ENCODE measurements around the gene MX2.

MX2 gene

GRCh38 chr21:41429305-41429704 is 67.5 kb downstream of the MX2 start:
- Histone ChIP-seq H3K36me3 (ENCODE audit: insufficient read depth, low read length) (peaks cover 68% of the 10 kb centered on the region), H3K27me3 (ENCODE audit: insufficient read depth, low read length) (no peaks in the 10 kb centered on the region), H3K4me3 (ENCODE audit: low read depth, low read length) (peak overlapping the region; percentile 81), H3K27ac (ENCODE audit: low read depth, low read length) (no peak overlapping the region), H3K4me1 (ENCODE audit: control insufficient read depth, insufficient read depth, low read length, unreplicated experiment) (peaks cover 59% of the 10 kb centered on the region), H2AFZ (ENCODE audit: low read length, unreplicated experiment) (no peak overlapping the region), H3K79me2 (ENCODE audit: control insufficient read depth, insufficient read depth, low read length, unreplicated experiment) (peaks cover 88% of the 10 kb centered on the region)

GRCh38 chr21:41429925-41430491 is 68.2 kb downstream of the MX2 start:
- Histone ChIP-seq H3K27ac (ENCODE audit: low read depth, low read length) (no peak overlapping the region), H3K36me3 (ENCODE audit: insufficient read depth, low read length) (peaks cover 75% of the 10 kb centered on the region), H2AFZ (ENCODE audit: low read length, unreplicated experiment) (no peak overlapping the region), H3K4me1 (ENCODE audit: control insufficient read depth, insufficient read depth, low read length, unreplicated experiment) (peaks cover 52% of the 10 kb centered on the region), H3K4me3 (ENCODE audit: low read depth, low read length) (peak overlapping the region; percentile 81), H3K79me2 (ENCODE audit: control insufficient read depth, insufficient read depth, low read length, unreplicated experiment) (peaks cover 85% of the 10 kb centered on the region), H3K27me3 (ENCODE audit: insufficient read depth, low read length) (no peaks in the 10 kb centered on the region)

- Histone ChIP-seq H3K27me3 (ENCODE audit: insufficient read depth, low read length) (no peaks in the 10 kb centered on the region), H3K36me3 (ENCODE audit: insufficient read depth, low read length) (peaks cover 93% of the 10 kb centered on the region), H2AFZ (ENCODE audit: low read length, unreplicated experiment) (no peak overlapping the region), H3K4me1 (ENCODE audit: control insufficient read depth, insufficient read depth, low read length, unreplicated experiment) (peaks cover 47% of the 10 kb centered on the region), H3K79me2 (ENCODE audit: control insufficient read depth, insufficient read depth, low read length, unreplicated experiment) (peaks cover 85% of the 10 kb centered on the region), H3K27ac (ENCODE audit: low read depth, low read length) (no peak overlapping the region), H3K4me3 (ENCODE audit: low read depth, low read length) (no peak overlapping the region)
Measured at GRCh38 chr21:41431788-41432548, 70.1 kb downstream of the MX2 start.

- peaks cover 43% of the 10 kb centered on the region for H3K4me1 ChIP-seq (ENCODE audit: control insufficient read depth, insufficient read depth, low read length, unreplicated experiment)
- H3K4me3 ChIP-seq (ENCODE audit: low read depth, low read length), result peak overlapping the region; percentile 28; the same call in 1 of the 2 replicates
- no peaks in the 10 kb centered on the region for H3K27me3 ChIP-seq (ENCODE audit: insufficient read depth, low read length)
- peaks cover 92% of the 10 kb centered on the region for H3K36me3 ChIP-seq (ENCODE audit: insufficient read depth, low read length)
- peaks cover 81% of the 10 kb centered on the region for H3K79me2 ChIP-seq (ENCODE audit: control insufficient read depth, insufficient read depth, low read length, unreplicated experiment)
- no peak overlapping the region for H3K27ac ChIP-seq (ENCODE audit: low read depth, low read length)
- no peak overlapping the region for H2AFZ ChIP-seq (ENCODE audit: low read length, unreplicated experiment)
Measured at GRCh38 chr21:41432562-41433460, 71.0 kb downstream of the MX2 start.

GRCh38 chr21:41433566-41433965 is 71.7 kb downstream of the MX2 start:
- Histone ChIP-seq H3K36me3 (ENCODE audit: insufficient read depth, low read length) (peaks cover 92% of the 10 kb centered on the region), H2AFZ (ENCODE audit: low read length, unreplicated experiment) (no peak overlapping the region), H3K4me1 (ENCODE audit: control insufficient read depth, insufficient read depth, low read length, unreplicated experiment) (peaks cover 35% of the 10 kb centered on the region), H3K4me3 (ENCODE audit: low read depth, low read length) (peak overlapping the region; percentile 28; the same call in 1 of the 2 replicates), H3K27ac (ENCODE audit: low read depth, low read length) (no peak overlapping the region), H3K79me2 (ENCODE audit: control insufficient read depth, insufficient read depth, low read length, unreplicated experiment) (peaks cover 81% of the 10 kb centered on the region), H3K27me3 (ENCODE audit: insufficient read depth, low read length) (no peaks in the 10 kb centered on the region)

- Histone ChIP-seq H3K27ac (ENCODE audit: low read depth, low read length) (no peak overlapping the region), H3K4me1 (ENCODE audit: control insufficient read depth, insufficient read depth, low read length, unreplicated experiment) (peaks cover 18% of the 10 kb centered on the region), H3K4me3 (ENCODE audit: low read depth, low read length) (no peak overlapping the region), H2AFZ (ENCODE audit: low read length, unreplicated experiment) (no peak overlapping the region), H3K27me3 (ENCODE audit: insufficient read depth, low read length) (no peaks in the 10 kb centered on the region), H3K36me3 (ENCODE audit: insufficient read depth, low read length) (peaks cover 92% of the 10 kb centered on the region), H3K79me2 (ENCODE audit: control insufficient read depth, insufficient read depth, low read length, unreplicated experiment) (peaks cover 67% of the 10 kb centered on the region)
Measured at GRCh38 chr21:41435706-41436105, 73.9 kb downstream of the MX2 start.

GRCh38 chr21:41437729-41438128 is 75.9 kb downstream of the MX2 start:
- peaks cover 56% of the 10 kb centered on the region for H3K79me2 ChIP-seq (ENCODE audit: control insufficient read depth, insufficient read depth, low read length, unreplicated experiment)
- H2AFZ ChIP-seq (ENCODE audit: low read length, unreplicated experiment), result no peak overlapping the region
- no peak overlapping the region for H3K4me3 ChIP-seq (ENCODE audit: low read depth, low read length)
- peaks cover 8% of the 10 kb centered on the region for H3K4me1 ChIP-seq (ENCODE audit: control insufficient read depth, insufficient read depth, low read length, unreplicated experiment)
- H3K27me3 ChIP-seq (ENCODE audit: insufficient read depth, low read length), result no peaks in the 10 kb centered on the region
- H3K36me3 ChIP-seq (ENCODE audit: insufficient read depth, low read length), result peaks cover 94% of the 10 kb centered on the region
- H3K27ac ChIP-seq (ENCODE audit: low read depth, low read length), result no peak overlapping the region

GRCh38 chr21:41438425-41439113 is 76.7 kb downstream of the MX2 start:
- Histone ChIP-seq H3K4me3 (ENCODE audit: low read depth, low read length) (no peak overlapping the region), H3K36me3 (ENCODE audit: insufficient read depth, low read length) (peaks cover 94% of the 10 kb centered on the region)

GRCh38 chr21:41439248-41439647 is 77.4 kb downstream of the MX2 start:
- peaks cover 45% of the 10 kb centered on the region for H3K79me2 ChIP-seq (ENCODE audit: control insufficient read depth, insufficient read depth, low read length, unreplicated experiment)
- H3K4me1 ChIP-seq (ENCODE audit: control insufficient read depth, insufficient read depth, low read length, unreplicated experiment), result no peaks in the 10 kb centered on the region
- no peaks in the 10 kb centered on the region for H3K27me3 ChIP-seq (ENCODE audit: insufficient read depth, low read length)
- H2AFZ ChIP-seq (ENCODE audit: low read length, unreplicated experiment), result no peak overlapping the region
- no peak overlapping the region for H3K27ac ChIP-seq (ENCODE audit: low read depth, low read length)
- H3K4me3 ChIP-seq (ENCODE audit: low read depth, low read length), result no peak overlapping the region
- H3K36me3 ChIP-seq (ENCODE audit: insufficient read depth, low read length), result peaks cover 93% of the 10 kb centered on the region

More at GRCh38 chr21:41438425-41439113, 76.7 kb downstream of the MX2 start:
- Histone ChIP-seq H2AFZ (ENCODE audit: low read length, unreplicated experiment) (no peak overlapping the region), H3K4me1 (ENCODE audit: control insufficient read depth, insufficient read depth, low read length, unreplicated experiment) (no peaks in the 10 kb centered on the region), H3K27ac (ENCODE audit: low read depth, low read length) (no peak overlapping the region), H3K27me3 (ENCODE audit: insufficient read depth, low read length) (no peaks in the 10 kb centered on the region), H3K79me2 (ENCODE audit: control insufficient read depth, insufficient read depth, low read length, unreplicated experiment) (peaks cover 50% of the 10 kb centered on the region)

GRCh38 chr21:41441546-41441945 is 79.7 kb downstream of the MX2 start:
- Histone ChIP-seq H3K79me2 (ENCODE audit: control insufficient read depth, insufficient read depth, low read length, unreplicated experiment) (peaks cover 39% of the 10 kb centered on the region), H3K27me3 (ENCODE audit: insufficient read depth, low read length) (no peaks in the 10 kb centered on the region)

More at GRCh38 chr21:41441546-41441945, 79.7 kb downstream of the MX2 start:
- H2AFZ ChIP-seq (ENCODE audit: low read length, unreplicated experiment), result no peak overlapping the region
- H3K27ac ChIP-seq (ENCODE audit: low read depth, low read length), result no peak overlapping the region
- H3K4me1 ChIP-seq (ENCODE audit: control insufficient read depth, insufficient read depth, low read length, unreplicated experiment), result no peaks in the 10 kb centered on the region
- H3K4me3 ChIP-seq (ENCODE audit: low read depth, low read length), result no peak overlapping the region
- peaks cover 91% of the 10 kb centered on the region for H3K36me3 ChIP-seq (ENCODE audit: insufficient read depth, low read length)

All from ACC112 (cell line).